RWPE1 (cell line): ENCODE measurements around the gene PLCH2.

Experiments used
- CTCF ChIA-PET: fragments of 350-600 bp; sonication (Branson Sonifier 250); formaldehyde crosslinking; extraction: SDS; loops from one replicate; lab custom pipeline; 2021; lab: Yijun Ruan, JAX
- POLR2A ChIA-PET: fragments of 400-600 bp; formaldehyde crosslinking; extraction: SDS; loops from one replicate; lab custom pipeline; 2020; ENCODE audit warnings: antibody characterized with exemption; ENCODE audit not compliant: low non-redundant PET; lab: Yijun Ruan, JAX
- DNase-seq: peaks from one replicate; pipeline ENCODE4 v3.0.0; 2012; ENCODE audit warnings: low spot score
- H3K27ac ChIP-seq: fragments of 450-650 bp; 2 replicates; pipeline ENCODE4 v1.5.1; 2017
- TF ChIP-seq, protein P1 (sequence below): fragments of 450-650 bp; conservative IDR thresholded peaks from 2 replicates; pipeline ENCODE4 v1.5.1; 2017; ENCODE audit warnings: low read depth, mild to moderate bottlenecking

The PLCH2 gene

GRCh38 chr1:2530513-2531361, 54.6 kb downstream of the PLCH2 start:
- peak overlapping the region; percentile 93 for H3K27ac ChIP-seq
- TF ChIP-seq, protein P1, sequence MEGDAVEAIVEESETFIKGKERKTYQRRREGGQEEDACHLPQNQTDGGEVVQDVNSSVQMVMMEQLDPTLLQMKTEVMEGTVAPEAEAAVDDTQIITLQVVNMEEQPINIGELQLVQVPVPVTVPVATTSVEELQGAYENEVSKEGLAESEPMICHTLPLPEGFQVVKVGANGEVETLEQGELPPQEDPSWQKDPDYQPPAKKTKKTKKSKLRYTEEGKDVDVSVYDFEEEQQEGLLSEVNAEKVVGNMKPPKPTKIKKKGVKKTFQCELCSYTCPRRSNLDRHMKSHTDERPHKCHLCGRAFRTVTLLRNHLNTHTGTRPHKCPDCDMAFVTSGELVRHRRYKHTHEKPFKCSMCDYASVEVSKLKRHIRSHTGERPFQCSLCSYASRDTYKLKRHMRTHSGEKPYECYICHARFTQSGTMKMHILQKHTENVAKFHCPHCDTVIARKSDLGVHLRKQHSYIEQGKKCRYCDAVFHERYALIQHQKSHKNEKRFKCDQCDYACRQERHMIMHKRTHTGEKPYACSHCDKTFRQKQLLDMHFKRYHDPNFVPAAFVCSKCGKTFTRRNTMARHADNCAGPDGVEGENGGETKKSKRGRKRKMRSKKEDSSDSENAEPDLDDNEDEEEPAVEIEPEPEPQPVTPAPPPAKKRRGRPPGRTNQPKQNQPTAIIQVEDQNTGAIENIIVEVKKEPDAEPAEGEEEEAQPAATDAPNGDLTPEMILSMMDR = no peak; the same call in 1 of the 2 replicates
- no peak for DNase-seq
- POLR2A ChIA-PET = no interaction called here
- CTCF ChIA-PET = no interaction called here

DNA sequence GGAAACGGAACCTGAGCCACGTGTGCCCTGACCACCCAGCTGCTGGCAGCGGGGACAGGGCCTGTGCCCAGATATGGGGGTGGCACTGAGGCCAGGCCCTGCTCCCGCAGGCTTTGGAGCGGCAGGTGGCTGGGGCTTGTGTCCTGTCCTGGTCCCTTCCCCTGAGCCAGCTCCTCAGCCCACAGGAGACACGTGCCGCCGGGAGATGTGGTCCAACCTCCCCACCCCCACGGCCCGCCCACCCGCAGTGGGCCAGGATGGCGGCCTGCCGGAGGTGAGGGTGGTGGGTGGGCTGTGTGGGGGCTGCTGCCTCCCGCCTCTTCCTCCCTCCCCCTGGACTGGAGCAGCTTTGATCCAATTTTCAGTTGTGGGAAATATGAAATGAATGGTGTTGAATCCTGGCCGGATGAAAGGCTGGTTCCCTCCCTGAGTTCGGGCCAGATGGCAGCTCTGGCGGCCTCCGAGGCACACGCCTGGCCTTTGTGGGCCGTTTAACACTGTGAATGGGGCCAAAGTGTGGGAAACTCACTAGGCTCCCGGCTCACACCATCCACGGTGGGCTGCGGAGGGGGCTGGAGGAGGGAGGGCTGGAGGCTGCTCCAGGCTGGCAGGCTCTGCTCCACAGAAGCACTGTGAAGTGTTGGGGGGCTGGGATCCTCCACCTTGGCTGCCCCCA, 56.5 kb downstream of the PLCH2 start:
- CTCF ChIA-PET = interaction anchor here (0.8 to 1.1 kb wide), 2 partner anchors 9 to 11 kb away, joined by 3 to 6 read pairs; no protein-coding TSS in a partner anchor
- POLR2A ChIA-PET = no interaction called here
- TF ChIP-seq, protein P1 = no peak
- DNase-seq = no peak
- peak overlapping the region; percentile 93 for H3K27ac ChIP-seq

DNA sequence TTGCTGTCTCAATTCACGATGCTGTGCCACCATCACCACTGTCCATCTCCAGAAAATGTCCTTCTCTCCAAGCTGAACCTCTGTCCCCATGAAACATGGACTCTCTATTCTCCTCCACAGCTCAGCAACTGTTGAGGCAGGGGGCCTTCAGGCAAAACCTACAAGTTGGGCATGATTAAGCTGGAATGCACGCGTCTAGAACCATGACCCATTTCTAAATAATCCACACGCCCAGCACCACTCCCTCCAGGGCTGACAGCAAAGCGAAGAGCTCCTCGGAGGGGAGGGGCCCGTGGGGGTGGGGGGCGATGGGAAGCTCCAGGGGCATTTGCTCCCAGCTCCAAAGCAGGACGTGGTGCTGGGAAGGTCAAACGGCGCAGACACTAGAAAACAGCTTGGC, 57.3 kb downstream of the PLCH2 start:
- ChIA-PET CTCF (interaction anchor here (0.9 to 1.3 kb wide), 2 partner anchors 14 to 119 kb away, joined by 4 to 5 read pairs; no protein-coding TSS in a partner anchor), POLR2A (no interaction called here)
- TF ChIP-seq, protein P1 = no peak
- peak; percentile 79 for DNase-seq
- H3K27ac ChIP-seq = peak overlapping the region; percentile 93

DNA sequence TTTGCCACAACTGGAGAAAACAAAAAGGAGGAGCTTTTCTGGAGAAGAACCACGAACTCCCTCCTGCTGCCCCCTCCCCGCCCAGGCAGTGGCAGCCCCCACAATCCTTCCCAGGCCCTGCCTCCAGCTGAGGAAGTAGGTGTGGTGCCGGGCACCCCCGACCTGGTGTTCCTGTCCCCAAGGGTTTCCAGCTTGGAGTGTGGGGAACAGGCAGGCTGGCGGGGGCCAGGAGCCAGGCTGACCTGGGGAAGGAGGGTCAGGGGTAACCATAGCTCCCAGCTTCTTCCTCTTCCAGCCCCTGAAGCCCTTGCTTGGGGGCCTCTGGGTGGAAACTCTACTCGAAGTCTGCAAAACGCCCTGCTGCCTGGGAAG, 58.2 kb downstream of the PLCH2 start:
- peak overlapping the region; percentile 93 for H3K27ac ChIP-seq
- POLR2A ChIA-PET = no interaction called here
- TF ChIP-seq, protein P1 = no peak
- DNase-seq = no peak
- CTCF ChIA-PET = interaction anchor here (0.5 to 1.3 kb wide), 3 partner anchors 13 to 116 kb away, joined by 3 to 10 read pairs (median 4); no protein-coding TSS in a partner anchor

DNA sequence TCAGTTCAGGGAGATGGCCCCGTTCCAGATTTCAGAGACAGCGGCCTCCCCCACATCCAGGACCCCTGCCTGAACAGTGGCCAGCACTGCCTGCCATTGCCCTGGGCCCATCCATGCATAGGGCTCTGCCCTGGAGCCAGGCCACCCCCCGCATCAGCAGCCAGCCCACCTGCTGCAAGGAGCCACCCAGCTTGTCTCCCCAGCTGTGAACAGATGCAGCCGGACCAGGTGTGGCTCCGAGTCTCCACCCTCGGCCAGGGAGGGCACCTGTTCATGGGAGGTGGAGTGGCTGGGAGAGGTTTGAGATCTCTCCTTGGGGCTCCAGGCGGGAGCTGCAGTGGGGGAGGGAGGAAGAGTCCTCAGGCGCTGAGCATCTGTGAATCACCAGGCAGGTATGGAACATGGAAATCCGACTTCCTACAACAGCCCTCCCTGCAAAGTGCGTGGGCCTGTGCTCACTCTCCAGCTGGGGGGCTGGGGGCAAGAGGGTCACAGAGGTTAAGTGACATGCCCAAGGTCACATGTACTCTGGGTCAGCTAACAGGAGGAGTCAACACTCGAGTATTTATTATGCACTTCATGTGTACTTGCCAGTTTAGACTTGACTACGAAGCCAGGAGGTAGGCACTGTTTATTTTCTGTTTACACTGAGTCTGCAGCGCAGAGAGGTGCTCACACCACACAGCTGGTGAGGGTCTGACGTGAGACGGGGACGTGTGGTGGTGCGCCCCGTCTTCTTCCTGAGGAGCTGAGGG, 58.8 kb downstream of the PLCH2 start:
- ChIA-PET POLR2A (no interaction called here), CTCF (interaction anchor here (0.5 to 1.3 kb wide), 6 partner anchors 8 to 340 kb away, joined by 3 to 10 read pairs (median 4); partner anchors contain the start of gene FAAP20)
- peak; percentile 91 for DNase-seq
- TF ChIP-seq, protein P1 = no peak
- H3K27ac ChIP-seq = peak overlapping the region; percentile 93

DNA sequence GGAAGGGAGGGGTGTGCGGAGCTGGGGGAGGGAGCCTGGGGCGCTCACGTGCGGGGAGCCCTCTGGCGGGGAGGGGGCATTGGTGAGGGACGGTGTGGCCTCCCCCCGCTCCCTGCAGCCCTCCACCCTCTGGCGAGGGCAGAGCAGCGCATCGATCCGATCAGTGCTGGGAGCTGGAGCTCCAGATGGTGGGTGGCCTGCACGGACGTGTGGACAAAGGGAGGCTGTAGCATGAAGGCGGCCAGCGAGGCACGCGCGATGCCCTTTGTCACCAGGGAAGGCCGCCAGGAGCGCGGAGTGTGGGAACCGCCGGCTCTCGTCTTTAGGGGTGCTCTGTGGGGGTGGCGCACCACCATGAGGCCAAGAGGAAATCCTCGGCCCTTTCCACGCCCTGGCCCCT, 59.4 kb downstream of the PLCH2 start:
- H3K27ac ChIP-seq = peak overlapping the region; percentile 93
- TF ChIP-seq, protein P1 = no peak
- ChIA-PET POLR2A (no interaction called here), CTCF (interaction anchor here (0.8 to 1.3 kb wide), 4 partner anchors 8 to 341 kb away, joined by 3 to 4 read pairs (median 4); partner anchors contain the start of gene FAAP20)
- DNase-seq = no peak
